ENCODE data around the gene ATP8A2.

DNA sequence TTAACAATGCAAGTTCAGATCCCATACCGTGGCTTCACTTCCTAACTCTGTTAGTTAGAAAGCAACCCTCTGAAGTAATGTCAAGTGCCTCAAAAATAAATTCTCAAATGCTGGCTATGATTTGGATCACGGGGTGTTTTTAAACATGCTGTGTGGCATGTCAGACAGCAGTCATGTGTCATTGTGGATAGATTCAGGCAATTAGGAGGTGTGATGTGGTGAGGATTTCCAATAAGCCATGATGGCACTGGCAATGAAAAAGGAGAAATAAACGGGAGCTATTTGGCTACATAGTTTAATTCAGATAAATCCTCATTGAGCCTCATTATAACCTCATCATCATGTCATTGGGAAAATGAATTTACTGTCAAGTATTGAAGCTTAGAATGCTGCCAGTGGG lies 130.3 kb downstream of the ATP8A2 start:
- TF ChIP-seq POLR2A (IDR thresholded peaks at IDR 0.05) (no peak), EP300 (IDR thresholded peaks at IDR 0.05; ENCODE audit: low read depth) (no peak), POLR2AphosphoS5 (IDR thresholded peaks at IDR 0.05) (no peak)
- TF ChIP-seq, protein P1, sequence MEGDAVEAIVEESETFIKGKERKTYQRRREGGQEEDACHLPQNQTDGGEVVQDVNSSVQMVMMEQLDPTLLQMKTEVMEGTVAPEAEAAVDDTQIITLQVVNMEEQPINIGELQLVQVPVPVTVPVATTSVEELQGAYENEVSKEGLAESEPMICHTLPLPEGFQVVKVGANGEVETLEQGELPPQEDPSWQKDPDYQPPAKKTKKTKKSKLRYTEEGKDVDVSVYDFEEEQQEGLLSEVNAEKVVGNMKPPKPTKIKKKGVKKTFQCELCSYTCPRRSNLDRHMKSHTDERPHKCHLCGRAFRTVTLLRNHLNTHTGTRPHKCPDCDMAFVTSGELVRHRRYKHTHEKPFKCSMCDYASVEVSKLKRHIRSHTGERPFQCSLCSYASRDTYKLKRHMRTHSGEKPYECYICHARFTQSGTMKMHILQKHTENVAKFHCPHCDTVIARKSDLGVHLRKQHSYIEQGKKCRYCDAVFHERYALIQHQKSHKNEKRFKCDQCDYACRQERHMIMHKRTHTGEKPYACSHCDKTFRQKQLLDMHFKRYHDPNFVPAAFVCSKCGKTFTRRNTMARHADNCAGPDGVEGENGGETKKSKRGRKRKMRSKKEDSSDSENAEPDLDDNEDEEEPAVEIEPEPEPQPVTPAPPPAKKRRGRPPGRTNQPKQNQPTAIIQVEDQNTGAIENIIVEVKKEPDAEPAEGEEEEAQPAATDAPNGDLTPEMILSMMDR (IDR thresholded peaks at IDR 0.05), result no peak

All from transverse colon (tissue), 4 donors.